ENCODE results near the gene LZTR1. TPM values are rescaled to one million over a fixed set of nuclear protein-coding genes. Genes with fewer than 3 reads are reported as not detected.
A peak's percentile ranks its signal among the peaks of the same experiment; 100 is the strongest.

LZTR1 gene
- polyA plus RNA-seq, 1 experiment: 28.3 TPM

DNA sequence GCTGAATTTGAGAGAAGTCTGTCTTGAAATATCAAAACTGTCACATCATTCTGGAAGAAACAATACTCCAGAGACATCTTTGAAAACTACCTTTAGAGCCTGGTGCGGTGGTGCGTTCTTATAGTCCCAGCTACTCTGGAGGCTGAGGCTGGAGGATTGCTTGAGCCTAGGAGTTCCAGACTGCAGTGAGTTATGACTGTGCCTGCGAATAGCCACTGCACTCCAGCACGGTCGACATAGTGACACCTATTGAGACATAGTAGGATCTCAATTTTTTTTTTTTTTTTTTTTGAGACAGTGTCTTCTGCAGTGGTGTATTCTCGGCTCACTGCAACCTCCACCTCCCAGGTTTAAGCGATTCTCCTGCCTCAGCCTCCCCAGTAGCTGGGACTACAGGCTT, 26.5 kb upstream of the LZTR1 start:
- H3K9me3 ChIP-seq (ENCODE audit: control insufficient read depth, insufficient read depth, low read length): no peaks in the 10 kb centered on the region
- no peak overlapping the region for H3K4me3 ChIP-seq (ENCODE audit: low read depth, low read length)
- H3K27me3 ChIP-seq (ENCODE audit: control insufficient read depth, insufficient read depth, low read length): no peaks in the 10 kb centered on the region
- TF ChIP-seq, protein P1, sequence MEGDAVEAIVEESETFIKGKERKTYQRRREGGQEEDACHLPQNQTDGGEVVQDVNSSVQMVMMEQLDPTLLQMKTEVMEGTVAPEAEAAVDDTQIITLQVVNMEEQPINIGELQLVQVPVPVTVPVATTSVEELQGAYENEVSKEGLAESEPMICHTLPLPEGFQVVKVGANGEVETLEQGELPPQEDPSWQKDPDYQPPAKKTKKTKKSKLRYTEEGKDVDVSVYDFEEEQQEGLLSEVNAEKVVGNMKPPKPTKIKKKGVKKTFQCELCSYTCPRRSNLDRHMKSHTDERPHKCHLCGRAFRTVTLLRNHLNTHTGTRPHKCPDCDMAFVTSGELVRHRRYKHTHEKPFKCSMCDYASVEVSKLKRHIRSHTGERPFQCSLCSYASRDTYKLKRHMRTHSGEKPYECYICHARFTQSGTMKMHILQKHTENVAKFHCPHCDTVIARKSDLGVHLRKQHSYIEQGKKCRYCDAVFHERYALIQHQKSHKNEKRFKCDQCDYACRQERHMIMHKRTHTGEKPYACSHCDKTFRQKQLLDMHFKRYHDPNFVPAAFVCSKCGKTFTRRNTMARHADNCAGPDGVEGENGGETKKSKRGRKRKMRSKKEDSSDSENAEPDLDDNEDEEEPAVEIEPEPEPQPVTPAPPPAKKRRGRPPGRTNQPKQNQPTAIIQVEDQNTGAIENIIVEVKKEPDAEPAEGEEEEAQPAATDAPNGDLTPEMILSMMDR (IDR thresholded peaks at IDR 0.05; ENCODE audit: low read depth, low read length): no peak
- ChIA-PET CTCF (interaction anchor here (1.6 to 1.8 kb wide), 2 partner anchors 39 to 70 kb away, joined by 3 to 5 read pairs; no protein-coding TSS in a partner anchor), POLR2A (no interaction called here)
- DNase-seq (ENCODE audit: low read depth, low spot score): no peak
- no peak overlapping the region for H3K27ac ChIP-seq (ENCODE audit: low read depth, low read length)

DNA sequence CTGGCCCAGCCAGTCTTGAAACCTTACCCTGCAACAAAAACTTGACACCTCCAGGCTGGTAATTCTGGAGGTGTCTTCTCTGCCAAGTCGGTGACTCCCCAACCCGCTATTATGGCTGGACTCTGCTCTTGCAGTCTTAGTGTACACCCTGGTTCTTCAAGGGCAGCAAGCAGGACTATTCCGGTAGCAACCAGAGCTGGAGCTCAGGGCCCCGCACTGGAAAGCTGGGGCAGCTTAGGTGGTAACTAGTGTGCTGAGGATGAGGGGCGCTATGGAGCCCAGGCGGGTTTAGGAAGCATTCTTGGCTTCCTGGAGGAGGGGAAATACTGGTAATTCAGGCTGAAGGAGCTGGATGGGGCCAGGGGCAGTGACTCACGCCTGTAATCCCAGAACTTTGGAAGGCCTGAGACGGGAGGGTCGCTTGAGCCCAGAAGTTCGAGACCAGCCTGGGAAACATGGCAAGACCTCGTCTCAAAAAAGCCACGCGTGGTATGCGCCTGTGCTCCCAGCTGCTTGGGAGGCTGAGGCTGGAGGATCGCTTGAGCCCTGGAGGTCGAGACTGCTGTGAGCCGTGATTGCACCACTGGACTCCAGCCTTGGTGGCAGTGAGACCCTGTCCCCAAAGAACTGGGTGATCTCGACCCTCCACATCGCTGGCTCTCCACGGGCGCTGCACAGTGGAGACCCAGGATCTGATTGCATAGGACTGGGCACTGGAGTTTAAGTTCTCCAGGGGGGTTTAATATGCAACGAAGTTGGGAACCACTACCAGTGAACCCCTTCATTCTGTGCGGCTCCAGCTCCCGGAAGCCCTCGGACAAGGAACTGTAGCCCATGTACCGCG, 25.6 kb upstream of the LZTR1 start:
- POLR2A ChIA-PET: interaction anchor here (1.1 to 2.0 kb wide), 2 partner anchors 26 to 36 kb away, joined by 5 to 15 read pairs; partner anchors contain the start of gene LZTR1
- H3K4me3 ChIP-seq (ENCODE audit: low read depth, low read length): peak overlapping the region; percentile 70
- no peak for DNase-seq (ENCODE audit: low read depth, low spot score)
- peak overlapping the region; percentile 65 for H3K27ac ChIP-seq (ENCODE audit: low read depth, low read length)
- TF ChIP-seq, protein P1 (IDR thresholded peaks at IDR 0.05; ENCODE audit: low read depth, low read length): 0 out of 2 replicates have a peak, but pooled peaks have one; percentile 7
- no peaks in the 10 kb centered on the region for H3K27me3 ChIP-seq (ENCODE audit: control insufficient read depth, insufficient read depth, low read length)
- CTCF ChIA-PET: interaction anchor here (1.5 to 5.7 kb wide), 3 partner anchors 40 to 152 kb away, joined by 3 to 25 read pairs (median 5); no protein-coding TSS in a partner anchor
- no peaks in the 10 kb centered on the region for H3K9me3 ChIP-seq (ENCODE audit: control insufficient read depth, insufficient read depth, low read length)

DNA sequence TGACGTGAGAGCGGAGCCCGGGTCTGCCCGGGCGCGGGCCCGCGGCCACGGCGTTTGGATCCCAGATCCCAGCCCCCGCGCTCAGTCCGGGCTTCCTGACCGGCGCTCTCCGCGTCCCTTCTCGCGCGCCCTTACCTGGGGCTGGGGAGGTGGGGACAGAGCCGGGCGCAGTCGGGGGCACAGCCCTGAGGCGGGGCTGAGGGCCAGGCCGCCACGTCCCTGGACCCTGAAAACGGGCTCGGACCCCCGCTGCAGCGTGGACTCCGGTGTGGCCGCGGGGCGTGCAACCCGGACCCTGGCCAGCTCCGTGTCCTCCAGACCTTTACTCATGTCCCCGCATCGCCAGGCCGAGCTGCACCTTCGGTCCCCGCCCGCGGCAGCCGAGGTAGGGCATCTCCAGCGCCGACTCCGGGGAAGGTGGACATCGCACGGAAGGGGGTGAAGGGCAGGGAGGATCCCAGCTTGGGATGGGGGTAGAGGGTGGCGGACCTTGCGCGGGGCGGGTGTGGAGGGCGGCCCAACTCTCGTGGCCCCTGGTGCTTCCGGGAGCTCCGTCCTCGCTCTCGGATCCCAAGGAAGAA, 24.9 kb upstream of the LZTR1 start:
- ChIA-PET CTCF (interaction anchor here (0.6 to 5.7 kb wide), 3 partner anchors 32 to 153 kb away, joined by 3 to 25 read pairs (median 5); no protein-coding TSS in a partner anchor), POLR2A (interaction anchor here (0.6 to 2.0 kb wide), 5 partner anchors 25 to 686 kb away, joined by 3 to 15 read pairs (median 5); partner anchors contain the start of gene LZTR1)
- Histone ChIP-seq H3K9me3 (ENCODE audit: control insufficient read depth, insufficient read depth, low read length) (no peaks in the 10 kb centered on the region), H3K4me3 (ENCODE audit: low read depth, low read length) (peak overlapping the region; percentile 70), H3K27me3 (ENCODE audit: control insufficient read depth, insufficient read depth, low read length) (no peaks in the 10 kb centered on the region), H3K27ac (ENCODE audit: low read depth, low read length) (no peak overlapping the region)
- TF ChIP-seq, protein P1 (IDR thresholded peaks at IDR 0.05; ENCODE audit: low read depth, low read length): no peak
- DNase-seq (ENCODE audit: low read depth, low spot score): no peak

DNA sequence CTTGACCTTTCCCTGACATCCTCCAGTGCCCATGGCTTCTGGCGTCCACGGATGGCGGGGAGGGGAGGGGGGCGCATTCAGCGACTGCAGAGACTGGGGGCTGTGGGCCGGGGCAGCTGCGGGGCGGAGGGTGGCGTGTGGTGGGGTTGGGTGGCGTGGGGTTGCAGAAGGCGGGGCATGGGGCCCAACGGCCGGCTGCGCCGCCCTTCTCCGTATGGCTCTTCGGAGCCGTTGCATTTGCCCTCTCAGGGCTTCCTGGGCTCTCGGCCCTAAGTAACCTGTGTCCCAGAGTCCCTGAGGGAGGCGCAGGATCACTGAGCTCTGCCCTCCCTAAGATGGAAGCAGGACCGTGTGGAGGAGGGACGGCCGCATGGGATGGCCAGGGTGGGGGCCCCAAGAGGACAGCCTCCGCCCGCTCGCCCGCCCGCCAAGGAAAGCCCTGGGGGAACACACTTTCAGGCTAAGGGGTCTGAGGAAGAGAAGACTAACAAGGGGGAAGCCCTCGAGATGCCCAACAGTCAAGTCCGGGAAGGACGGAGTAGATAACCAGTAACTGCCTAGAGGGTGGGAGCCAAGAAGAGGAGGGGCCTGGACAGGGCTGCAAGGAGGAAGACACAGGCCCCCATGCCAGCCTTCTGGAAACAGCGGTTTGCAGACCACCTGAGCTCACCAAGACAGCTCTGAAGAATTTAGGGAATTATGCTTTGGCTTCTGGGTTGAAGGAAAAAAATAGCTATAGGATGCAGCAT, 24.2 kb upstream of the LZTR1 start:
- DNase-seq (ENCODE audit: low read depth, low spot score): no peak
- no peaks in the 10 kb centered on the region for H3K9me3 ChIP-seq (ENCODE audit: control insufficient read depth, insufficient read depth, low read length)
- TF ChIP-seq, protein P1 (IDR thresholded peaks at IDR 0.05; ENCODE audit: low read depth, low read length): no peak
- peak overlapping the region; percentile 70 for H3K4me3 ChIP-seq (ENCODE audit: low read depth, low read length)
- POLR2A ChIA-PET: interaction anchor here (0.6 to 2.0 kb wide), 5 partner anchors 24 to 686 kb away, joined by 3 to 15 read pairs (median 5); partner anchors contain the start of gene LZTR1
- H3K27ac ChIP-seq (ENCODE audit: low read depth, low read length): no peak overlapping the region
- CTCF ChIA-PET: interaction anchor here (0.6 to 5.7 kb wide), 5 partner anchors 9 to 154 kb away, joined by 3 to 25 read pairs (median 3); partner anchors contain the start of genes AIFM3 and LZTR1
- no peaks in the 10 kb centered on the region for H3K27me3 ChIP-seq (ENCODE audit: control insufficient read depth, insufficient read depth, low read length)
